Stimulated activated CD4-positive, alpha-beta T cell treated with anti-CD3 and anti-CD28 coated beads, TNF-alpha, amount 100 ng/mL, for 48 hours (primary cell): Measurements from ENCODE around the gene RFLNA.

Experiments
- DNase-seq, 3 donors: peaks; one replicate each; pipeline ENCODE4 v3.0.0-alpha.2; 2020; ENCODE audit warnings: low read depth in 3 of 3

The RFLNA gene

GRCh38 chr12:124303579-124304313, 8.9 kb downstream of the RFLNA start:
- DNase-seq, result no peak

GRCh38 chr12:124304314-124304790, 9.5 kb downstream of the RFLNA start:
- no peak for DNase-seq

DNA sequence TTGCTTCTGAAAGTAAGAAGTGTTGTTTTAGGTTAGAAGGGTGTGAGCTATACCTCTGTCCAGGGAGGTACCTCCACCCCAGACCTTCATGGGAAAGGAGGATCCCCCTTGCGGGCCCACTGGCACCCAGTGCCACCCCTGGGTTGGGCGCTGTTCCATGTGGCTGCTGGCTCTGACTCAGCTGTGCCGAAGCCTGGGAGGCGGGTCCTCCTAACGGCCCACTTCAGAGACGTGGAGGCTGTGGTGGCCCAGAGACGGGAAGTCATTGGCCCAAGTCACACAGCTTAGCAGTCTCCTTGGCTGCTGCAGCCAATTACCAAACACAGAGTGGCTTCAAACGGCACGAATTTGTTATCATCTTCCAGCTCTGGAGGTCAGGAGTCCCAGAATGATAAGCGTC, 10.2 kb downstream of the RFLNA start:
- no peak for DNase-seq

GRCh38 chr12:124305776-124306685, 11.1 kb downstream of the RFLNA start:
- DNase-seq, result no peak

DNA sequence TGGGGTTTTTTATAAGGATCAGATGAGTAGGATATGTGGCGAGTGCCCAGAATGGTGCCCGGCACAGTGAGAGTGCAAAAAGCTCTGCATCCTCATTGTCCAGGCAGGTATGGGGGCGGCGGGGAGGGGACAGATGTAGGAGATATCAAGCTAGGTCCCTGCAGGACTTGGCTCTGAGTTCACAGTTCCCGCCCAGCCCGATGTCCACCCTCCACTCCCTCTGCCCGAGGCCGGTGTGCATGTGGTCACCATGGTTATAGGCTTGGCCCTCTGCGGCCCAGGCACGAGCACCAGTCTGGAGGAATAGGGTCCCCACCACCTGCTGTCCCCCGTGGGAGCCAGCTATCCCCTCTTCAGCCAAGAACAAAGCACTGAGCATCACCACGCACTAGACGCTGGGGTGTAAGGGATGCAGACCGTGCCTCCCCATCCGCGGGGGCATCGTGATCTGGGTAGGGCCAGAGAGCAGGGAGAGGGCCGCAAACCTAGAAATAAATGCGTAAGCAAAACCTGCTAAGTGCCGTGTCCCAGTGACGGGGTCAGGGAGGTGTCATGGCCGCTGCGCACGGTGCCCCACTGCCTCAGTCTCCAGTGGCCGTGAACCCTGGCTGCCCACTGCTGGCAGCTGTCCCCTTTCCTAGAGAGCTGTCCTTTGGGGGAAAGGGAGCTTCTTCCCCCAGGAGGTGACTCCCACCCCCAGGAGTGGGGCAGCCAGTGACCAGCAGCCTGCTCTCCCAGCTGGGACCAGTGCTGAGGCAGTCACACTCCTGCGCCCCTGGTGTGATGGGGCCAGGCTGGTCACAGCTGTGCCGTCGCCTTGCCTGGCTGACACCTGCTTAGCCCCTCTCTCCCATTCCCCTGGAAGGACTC, 12.0 kb downstream of the RFLNA start:
- no peak for DNase-seq

GRCh38 chr12:124307556-124307825, 12.6 kb downstream of the RFLNA start:
- no peak for DNase-seq

- no peak for DNase-seq
Measured at GRCh38 chr12:124308741-124309140, 13.8 kb downstream of the RFLNA start.

DNA sequence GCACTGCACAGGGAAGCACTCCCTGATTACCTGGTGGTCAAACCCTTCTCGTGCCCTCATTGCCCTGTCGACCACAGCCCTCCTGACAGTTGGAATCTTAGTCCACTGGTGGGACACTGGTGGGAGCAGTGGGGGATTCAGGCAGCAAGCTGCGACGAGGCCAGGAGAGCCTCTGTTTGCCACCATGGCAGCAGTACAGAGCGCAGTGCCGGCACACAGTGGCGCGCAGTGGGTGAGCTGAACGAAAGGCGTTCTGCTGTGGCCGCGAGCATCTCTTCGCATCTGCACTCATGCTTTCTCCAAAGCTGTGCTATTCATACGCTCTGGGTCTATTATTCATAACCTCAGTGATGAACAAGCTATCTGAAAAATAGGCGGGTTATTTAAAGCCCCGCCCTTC, 14.3 kb downstream of the RFLNA start:
- no peak for DNase-seq

- DNase-seq, result no peak
Measured at GRCh38 chr12:124309744-124310143, 14.9 kb downstream of the RFLNA start.

- DNase-seq, result no peak
Measured at GRCh38 chr12:124310178-124310577, 15.3 kb downstream of the RFLNA start.

DNA sequence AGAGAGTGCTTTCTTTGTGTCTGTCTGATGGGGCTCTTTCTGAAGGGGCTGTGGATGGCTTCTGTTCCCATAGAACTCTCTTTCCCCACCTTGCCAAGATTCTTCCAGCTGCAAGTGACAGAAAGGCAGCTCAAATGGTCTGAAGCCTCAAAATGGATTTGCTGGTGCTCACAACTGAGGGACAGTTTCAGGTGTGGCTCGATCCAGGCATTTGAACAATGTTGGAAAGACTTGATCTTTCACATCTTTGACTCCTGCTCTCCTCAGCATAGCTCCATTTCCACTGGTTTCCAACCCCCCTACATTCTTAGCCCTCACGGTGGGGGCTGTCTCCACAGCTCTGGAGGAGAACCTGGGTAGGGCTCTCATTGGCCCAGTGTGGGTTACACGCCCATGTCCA, 15.9 kb downstream of the RFLNA start:
- no peak for DNase-seq

DNA sequence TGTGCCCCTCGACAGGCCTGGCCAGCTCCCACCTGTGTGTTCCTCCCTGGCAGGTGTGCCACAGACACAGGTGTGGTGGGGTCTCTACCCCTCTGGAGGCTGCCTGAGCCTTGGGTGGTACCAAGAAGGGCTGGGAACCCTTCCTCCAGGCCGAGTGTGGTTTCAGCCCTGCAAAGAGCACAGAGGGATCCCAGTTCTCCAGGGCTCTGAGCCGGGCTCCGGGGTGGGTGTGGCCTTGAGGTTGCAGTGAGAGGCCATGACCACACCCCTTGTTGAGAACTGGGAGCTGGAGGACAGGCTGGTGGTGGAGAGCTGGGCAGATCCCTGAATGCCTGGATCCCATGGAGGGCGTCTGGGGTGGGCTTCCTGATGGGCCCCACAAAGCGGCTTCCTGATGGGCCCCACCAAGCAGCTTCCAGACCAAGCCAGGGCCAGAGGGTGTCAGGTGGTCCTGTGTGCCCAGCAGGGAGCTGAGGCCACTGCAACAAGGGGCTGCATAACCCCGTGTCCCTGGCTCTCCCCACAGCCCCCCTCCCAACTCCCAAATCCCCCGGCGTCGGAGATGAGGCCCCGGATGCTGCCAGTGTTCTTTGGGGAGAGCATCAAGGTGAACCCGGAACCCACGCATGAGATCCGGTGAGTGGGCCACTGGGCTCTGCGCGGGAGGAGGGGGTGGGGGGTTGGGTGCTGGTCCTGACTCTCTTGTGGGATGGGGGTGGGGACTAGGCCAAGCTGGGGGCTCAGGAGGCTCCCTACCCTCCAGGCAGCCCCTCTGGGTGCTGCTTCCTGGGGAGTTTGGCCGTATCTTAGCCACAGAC, 16.6 kb downstream of the RFLNA start:
- no peak for DNase-seq

DNA sequence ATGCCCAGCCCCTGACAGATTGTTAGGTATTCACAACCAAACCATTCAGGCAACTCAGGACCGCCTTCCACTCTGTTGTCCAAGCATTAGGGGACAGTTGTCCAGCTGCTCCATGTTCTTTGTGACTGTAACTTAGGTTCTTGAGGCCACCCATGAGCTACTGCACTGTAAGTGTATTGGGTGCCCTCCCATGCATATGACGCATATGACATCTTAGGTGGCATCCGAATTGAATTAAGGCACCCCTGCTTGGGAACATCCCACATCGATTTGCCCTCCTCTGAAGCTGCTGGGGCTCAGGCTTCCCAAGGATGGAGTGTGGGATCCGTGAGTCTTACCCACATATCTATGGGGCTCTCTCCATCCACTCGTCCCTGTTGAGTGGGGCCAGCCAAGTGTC, 17.7 kb downstream of the RFLNA start:
- no peak for DNase-seq

- no peak for DNase-seq
Measured at GRCh38 chr12:124314207-124314606, 19.3 kb downstream of the RFLNA start.

- DNase-seq, result no peak
Measured at GRCh38 chr12:124314766-124315165, 19.9 kb downstream of the RFLNA start.

DNA sequence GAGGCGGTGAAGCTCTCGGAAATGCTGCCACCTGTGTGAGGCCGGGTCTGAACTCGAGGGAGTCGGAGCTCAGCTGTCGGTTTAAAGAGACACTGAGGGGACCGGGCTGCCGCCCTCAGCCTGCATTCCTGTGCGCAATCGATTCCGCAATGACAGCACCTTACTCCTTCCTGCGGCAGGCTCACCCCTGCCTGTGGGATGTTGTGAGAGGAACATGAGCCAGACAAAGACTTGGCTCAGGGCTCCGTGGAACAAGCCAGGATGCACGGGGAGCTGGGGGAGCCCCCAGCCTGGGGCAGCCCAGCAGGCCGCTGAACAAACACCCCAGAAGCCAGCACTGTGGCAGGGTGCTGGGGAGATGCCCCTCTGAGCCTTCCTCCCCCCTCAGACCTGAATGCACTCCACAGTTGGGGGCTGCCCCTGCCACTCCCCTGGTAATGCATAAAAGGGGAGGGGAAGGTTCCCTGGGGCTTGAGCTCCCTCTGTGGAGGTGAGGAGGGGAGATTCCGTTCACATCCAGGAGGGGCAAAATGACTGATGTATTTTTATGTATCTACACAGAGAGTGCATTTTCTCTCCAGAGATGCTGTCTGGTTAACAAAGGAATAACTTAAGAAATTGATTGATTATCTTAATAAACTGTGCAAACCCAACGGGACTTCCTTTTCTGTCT, 20.6 kb downstream of the RFLNA start:
- no peak for DNase-seq

GRCh38 chr12:124316257-124316900, 21.5 kb downstream of the RFLNA start:
- DNase-seq, result no peak

- DNase-seq, result no peak
Measured at GRCh38 chr12:124317400-124317799, 22.5 kb downstream of the RFLNA start.

GRCh38 chr12:124318278-124319020, 23.6 kb downstream of the RFLNA start:
- DNase-seq, result no peak
